ENCODE data around the gene UBA52. TPM values are rescaled to one million over a fixed set of nuclear protein-coding genes. Genes with fewer than 3 reads are reported as not detected.
A peak's percentile ranks its signal among the peaks of the same experiment; 100 is the strongest.

Gene UBA52
- total RNA-seq, 4 donors from 2014 or later: 222 to 609 (median 308) TPM

- Histone ChIP-seq H3K27me3 (peaks cover 0 to 63% of the 10 kb centered on the region in 2 donors), H3K4me1 (peaks cover 0 to 43% (median 23%) of the 10 kb centered on the region in 4 donors), H3K36me3 (no peaks in the 10 kb centered on the region), H3K9me3 (no peaks in the 10 kb centered on the region), H3K27ac (no peak overlapping the region), H3K4me3 (peak overlapping the region in 2 of 4 donors; percentile 19 to 54)
- TF ChIP-seq POLR2A (IDR thresholded peaks at IDR 0.05): no peak
- TF ChIP-seq CTCF (IDR thresholded peaks at IDR 0.05): no peak
- DNase-seq: no peak
Observed at GRCh38 chr19:18611327-18612050, 39.8 kb downstream of the UBA52 start.

GRCh38 chr19:18612051-18612771 lies 40.6 kb downstream of the UBA52 start:
- peaks cover 0 to 38% (median 23%) of the 10 kb centered on the region in 4 donors for H3K4me1 ChIP-seq
- peaks cover 0 to 59% of the 10 kb centered on the region in 2 donors for H3K27me3 ChIP-seq
- H3K27ac ChIP-seq: no peak overlapping the region
- peak overlapping the region; percentile 23 to 54 (median 48) for H3K4me3 ChIP-seq
- TF ChIP-seq CTCF (IDR thresholded peaks at IDR 0.05): no peak
- TF ChIP-seq POLR2A (IDR thresholded peaks at IDR 0.05): no peak
- H3K9me3 ChIP-seq: no peaks in the 10 kb centered on the region
- DNase-seq: peak in 1 of 3 donors; percentile 36
- H3K36me3 ChIP-seq: no peaks in the 10 kb centered on the region

- peak within 1 kb of the TSS; percentile 23 to 54 (median 48) for H3K4me3 ChIP-seq
- no peaks in the 10 kb centered on the region for H3K36me3 ChIP-seq
- TF ChIP-seq CTCF (IDR thresholded peaks at IDR 0.05) (no peak), POLR2A (IDR thresholded peaks at IDR 0.05) (no peak)
- H3K9me3 ChIP-seq: no peaks in the 10 kb centered on the region
- H3K4me1 ChIP-seq: peaks cover 0 to 31% (median 23%) of the 10 kb centered on the region in 4 donors
- H3K27me3 ChIP-seq: peaks cover 0 to 52% of the 10 kb centered on the region in 2 donors
- DNase-seq: peak in 1 of 3 donors; percentile 62
- H3K27ac ChIP-seq: no peak within 1 kb of the TSS
Observed at GRCh38 chr19:18612772-18613588, 41.3 kb downstream of the UBA52 start, which contains the start of gene TMEM59L. Gene TMEM59L, plus strand, starts transcription at chr19:18612870. Its CDS starts 89 bp downstream, at chr19:18612959.

- peaks cover 0 to 49% of the 10 kb centered on the region in 2 donors for H3K27me3 ChIP-seq
- H3K27ac ChIP-seq: no peak overlapping the region
- H3K4me1 ChIP-seq: peaks cover 0 to 31% (median 22%) of the 10 kb centered on the region in 4 donors
- no peak for DNase-seq
- no peaks in the 10 kb centered on the region for H3K36me3 ChIP-seq
- TF ChIP-seq CTCF (IDR thresholded peaks at IDR 0.05) (no peak), POLR2A (IDR thresholded peaks at IDR 0.05) (no peak)
- H3K9me3 ChIP-seq: no peaks in the 10 kb centered on the region
- H3K4me3 ChIP-seq: no peak overlapping the region
Observed at GRCh38 chr19:18613589-18614234, 42.1 kb downstream of the UBA52 start.

GRCh38 chr19:18616023-18616422 lies 44.4 kb downstream of the UBA52 start:
- Histone ChIP-seq H3K27me3 (peaks cover 0 to 31% of the 10 kb centered on the region in 2 donors), H3K27ac (no peak overlapping the region), H3K36me3 (no peaks in the 10 kb centered on the region), H3K9me3 (no peaks in the 10 kb centered on the region), H3K4me1 (peaks cover 0 to 26% (median 20%) of the 10 kb centered on the region in 4 donors), H3K4me3 (no peak overlapping the region)
- TF ChIP-seq POLR2A (IDR thresholded peaks at IDR 0.05): no peak
- TF ChIP-seq CTCF (IDR thresholded peaks at IDR 0.05): no peak
- DNase-seq: no peak

All from Peyer's patch (tissue), 4 donors.